ENCODE results near the gene GALNT9. TPM values are rescaled to one million over a fixed set of nuclear protein-coding genes. Genes with fewer than 3 reads are reported as not detected.

The GALNT9 gene
- total and polyA plus RNA-seq, 7 experiments from 2014 or later: not detected

- Mint-ChIP-seq H3K36me3 (peaks cover 0 to 2% (median 0%) of the 10 kb centered on the region in 5 donors), H3K4me3 (no peak overlapping the region), H3K27ac (no peak overlapping the region), H3K9me3 (peaks cover 0 to 8% (median 0%) of the 10 kb centered on the region in 11 donors), H3K4me1 (peaks cover 0 to 5% (median 0%) of the 10 kb centered on the region in 7 donors), H3K27me3 (peaks cover 2 to 17% (median 15%) of the 10 kb centered on the region in 5 donors)
- ChIA-PET POLR2A (no interaction called here), CTCF (no interaction called here)
- Histone ChIP-seq H3K36me3 (ENCODE audit: control insufficient read depth in 2 of 3, insufficient read depth in 3 of 3, low read length in 3 of 3) (no peaks in the 10 kb centered on the region), H3K27ac (ENCODE audit: low read depth, low read length) (no peak overlapping the region), H3K4me3 (ENCODE audit: low read length) (no peak overlapping the region), H3K9me3 (ENCODE audit: control insufficient read depth in 2 of 3, low read length in 3 of 3) (no peaks in the 10 kb centered on the region), H3K27me3 (ENCODE audit: control insufficient read depth in 2 of 2, insufficient read depth in 2 of 2, low read length in 2 of 2) (no peaks in the 10 kb centered on the region), H3K4me1 (ENCODE audit: control insufficient read depth in 2 of 2, insufficient read depth in 2 of 2, low read length in 2 of 2) (no peaks in the 10 kb centered on the region)
- no peak for ATAC-seq
- intact Hi-C loops (cut with micrococcal nuclease): no loop called here
- no peak for DNase-seq
These were observed 36.8 kb downstream of the GALNT9 start for GRCh38 chr12:132292328-132293319.

GRCh38 chr12:132291402-132292175, 37.8 kb downstream of the GALNT9 start:
- ChIA-PET CTCF (no interaction called here), POLR2A (no interaction called here)
- DNase-seq (no peak), ATAC-seq (no peak)
- H3K9me3 ChIP-seq (ENCODE audit: control insufficient read depth in 2 of 3, low read length in 3 of 3): no peaks in the 10 kb centered on the region
- H3K4me1 ChIP-seq (ENCODE audit: control insufficient read depth in 2 of 2, insufficient read depth in 2 of 2, low read length in 2 of 2): no peaks in the 10 kb centered on the region
- H3K4me3 ChIP-seq (ENCODE audit: low read length): no peak overlapping the region
- H3K27ac Mint-ChIP-seq: peak overlapping the region in 2 of 9 donors; percentile 61 to 86
- peaks cover 0 to 2% (median 0%) of the 10 kb centered on the region in 5 donors for H3K36me3 Mint-ChIP-seq
- intact Hi-C loops (cut with micrococcal nuclease): no loop called here
- peaks cover 0 to 8% (median 0%) of the 10 kb centered on the region in 11 donors for H3K9me3 Mint-ChIP-seq
- H3K27ac ChIP-seq (ENCODE audit: low read depth, low read length): no peak overlapping the region
- H3K27me3 Mint-ChIP-seq: peaks cover 7 to 24% (median 21%) of the 10 kb centered on the region in 5 donors
- H3K27me3 ChIP-seq (ENCODE audit: control insufficient read depth in 2 of 2, insufficient read depth in 2 of 2, low read length in 2 of 2): no peaks in the 10 kb centered on the region
- H3K4me3 Mint-ChIP-seq: no peak overlapping the region
- H3K36me3 ChIP-seq (ENCODE audit: control insufficient read depth in 2 of 3, insufficient read depth in 3 of 3, low read length in 3 of 3): no peaks in the 10 kb centered on the region
- H3K4me1 Mint-ChIP-seq: peaks cover 0 to 5% (median 0%) of the 10 kb centered on the region in 7 donors

GRCh38 chr12:132290203-132290540, 39.2 kb downstream of the GALNT9 start:
- H3K27me3 ChIP-seq (ENCODE audit: control insufficient read depth in 2 of 2, insufficient read depth in 2 of 2, low read length in 2 of 2): no peaks in the 10 kb centered on the region
- H3K27ac Mint-ChIP-seq: no peak overlapping the region

GRCh38 chr12:132289356-132290202, 39.8 kb downstream of the GALNT9 start:
- Histone ChIP-seq H3K36me3 (ENCODE audit: control insufficient read depth in 2 of 3, insufficient read depth in 3 of 3, low read length in 3 of 3) (no peaks in the 10 kb centered on the region), H3K4me1 (ENCODE audit: control insufficient read depth in 2 of 2, insufficient read depth in 2 of 2, low read length in 2 of 2) (no peaks in the 10 kb centered on the region), H3K4me3 (ENCODE audit: low read length) (no peak overlapping the region), H3K27ac (ENCODE audit: low read depth, low read length) (no peak overlapping the region), H3K9me3 (ENCODE audit: control insufficient read depth in 2 of 3, low read length in 3 of 3) (no peaks in the 10 kb centered on the region), H3K27me3 (ENCODE audit: control insufficient read depth in 2 of 2, insufficient read depth in 2 of 2, low read length in 2 of 2) (no peaks in the 10 kb centered on the region)
- CTCF ChIA-PET: no interaction called here
- no peak for DNase-seq
- POLR2A ChIA-PET: no interaction called here
- no peak for ATAC-seq
- H3K4me3 Mint-ChIP-seq: no peak overlapping the region
- peaks cover 0 to 4% (median 0%) of the 10 kb centered on the region in 5 donors for H3K36me3 Mint-ChIP-seq
- H3K9me3 Mint-ChIP-seq: peaks cover 0 to 5% (median 0%) of the 10 kb centered on the region in 11 donors
- H3K27me3 Mint-ChIP-seq: peaks cover 12 to 25% (median 22%) of the 10 kb centered on the region in 5 donors
- peaks cover 0 to 14% (median 4%) of the 10 kb centered on the region in 7 donors for H3K4me1 Mint-ChIP-seq
- intact Hi-C loops (cut with micrococcal nuclease): no loop called here
- H3K27ac Mint-ChIP-seq: peak overlapping the region in 1 of 9 donors; percentile 48

More at GRCh38 chr12:132290203-132290540, 39.2 kb downstream of the GALNT9 start:
- Mint-ChIP-seq H3K4me3 (no peak overlapping the region), H3K4me1 (peaks cover 0 to 14% (median 4%) of the 10 kb centered on the region in 7 donors), H3K36me3 (peaks cover 0 to 4% (median 0%) of the 10 kb centered on the region in 5 donors), H3K9me3 (peaks cover 0 to 5% (median 0%) of the 10 kb centered on the region in 11 donors), H3K27me3 (peaks cover 14 to 26% (median 24%) of the 10 kb centered on the region in 5 donors)
- Histone ChIP-seq H3K4me1 (ENCODE audit: control insufficient read depth in 2 of 2, insufficient read depth in 2 of 2, low read length in 2 of 2) (no peaks in the 10 kb centered on the region), H3K4me3 (ENCODE audit: low read length) (no peak overlapping the region), H3K27ac (ENCODE audit: low read depth, low read length) (no peak overlapping the region), H3K9me3 (ENCODE audit: control insufficient read depth in 2 of 3, low read length in 3 of 3) (no peaks in the 10 kb centered on the region), H3K36me3 (ENCODE audit: control insufficient read depth in 2 of 3, insufficient read depth in 3 of 3, low read length in 3 of 3) (no peaks in the 10 kb centered on the region)
- ATAC-seq (no peak), DNase-seq (no peak)
- POLR2A ChIA-PET: no interaction called here
- CTCF ChIA-PET: no interaction called here
- intact Hi-C loops (cut with micrococcal nuclease): no loop called here

- POLR2A ChIA-PET: no interaction called here
These were observed 40.7 kb downstream of the GALNT9 start for GRCh38 chr12:132288516-132289215.

More at GRCh38 chr12:132288516-132289215, 40.7 kb downstream of the GALNT9 start:
- Histone ChIP-seq H3K36me3 (ENCODE audit: control insufficient read depth in 2 of 3, insufficient read depth in 3 of 3, low read length in 3 of 3) (no peaks in the 10 kb centered on the region), H3K4me1 (ENCODE audit: control insufficient read depth in 2 of 2, insufficient read depth in 2 of 2, low read length in 2 of 2) (peaks cover under 1 to 4% of the 10 kb centered on the region in 2 donors), H3K4me3 (ENCODE audit: low read length) (no peak overlapping the region), H3K27me3 (ENCODE audit: control insufficient read depth in 2 of 2, insufficient read depth in 2 of 2, low read length in 2 of 2) (no peaks in the 10 kb centered on the region), H3K27ac (ENCODE audit: low read depth, low read length) (no peak overlapping the region), H3K9me3 (ENCODE audit: control insufficient read depth in 2 of 3, low read length in 3 of 3) (no peaks in the 10 kb centered on the region)
- H3K9me3 Mint-ChIP-seq: peaks cover 0 to 7% (median 0%) of the 10 kb centered on the region in 11 donors
- CTCF ChIA-PET: no interaction called here
- intact Hi-C loops (cut with micrococcal nuclease): no loop called here
- H3K27me3 Mint-ChIP-seq: peaks cover 17 to 31% (median 19%) of the 10 kb centered on the region in 5 donors
- H3K4me3 Mint-ChIP-seq: no peak overlapping the region
- DNase-seq: no peak
- no peak for ATAC-seq
- peak overlapping the region in 1 of 9 donors; percentile 48 for H3K27ac Mint-ChIP-seq
- H3K4me1 Mint-ChIP-seq: peaks cover 0 to 23% (median 12%) of the 10 kb centered on the region in 7 donors
- peaks cover 0 to 4% (median 0%) of the 10 kb centered on the region in 5 donors for H3K36me3 Mint-ChIP-seq

Data from naive thymus-derived CD4-positive, alpha-beta T cell (primary cell).